OCI-LY1 (cell line): ENCODE results near the gene DLEC1.

ENCODE experiments used
- EZH2 ChIP-seq: fragments of 200-600 bp; sonication (generic), shearing (Covaris generic); IDR thresholded peaks from 2 replicates; pipeline ENCODE4 v1.8.0; 2017; ENCODE audit warnings: borderline replicate concordance, mixed run types, mild to moderate bottlenecking, antibody characterized with exemption, low read length, moderate library complexity, mixed read lengths
- TF ChIP-seq, protein P1 (sequence below): fragments of 200-600 bp; sonication (generic), shearing (Covaris generic); IDR thresholded peaks from 2 replicates; pipeline ENCODE4 v1.5.1; 2017; ENCODE audit warnings: mild to moderate bottlenecking, antibody characterized with exemption, low read length, moderate library complexity, mixed read lengths

DNA sequence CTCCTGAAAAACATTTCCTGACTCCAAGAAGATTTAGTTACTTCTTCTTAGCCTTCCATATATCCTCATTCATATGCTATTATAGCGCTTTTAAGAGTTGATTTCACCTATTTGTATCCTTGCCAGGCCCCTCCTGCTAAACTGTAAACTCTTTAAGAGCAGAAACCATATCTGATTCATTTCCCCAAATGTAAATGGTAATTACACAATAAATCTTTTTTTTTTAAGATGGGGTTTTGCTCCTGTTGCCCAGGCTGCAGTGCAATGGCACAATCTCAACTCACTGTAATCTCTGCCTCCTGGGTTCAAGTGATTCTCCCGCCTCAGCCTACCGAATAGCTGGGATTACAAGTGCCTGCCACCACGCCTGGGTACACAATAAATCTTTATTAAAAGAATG lies 4.5 kb downstream of the DLEC1 start:
- TF ChIP-seq, protein P1, sequence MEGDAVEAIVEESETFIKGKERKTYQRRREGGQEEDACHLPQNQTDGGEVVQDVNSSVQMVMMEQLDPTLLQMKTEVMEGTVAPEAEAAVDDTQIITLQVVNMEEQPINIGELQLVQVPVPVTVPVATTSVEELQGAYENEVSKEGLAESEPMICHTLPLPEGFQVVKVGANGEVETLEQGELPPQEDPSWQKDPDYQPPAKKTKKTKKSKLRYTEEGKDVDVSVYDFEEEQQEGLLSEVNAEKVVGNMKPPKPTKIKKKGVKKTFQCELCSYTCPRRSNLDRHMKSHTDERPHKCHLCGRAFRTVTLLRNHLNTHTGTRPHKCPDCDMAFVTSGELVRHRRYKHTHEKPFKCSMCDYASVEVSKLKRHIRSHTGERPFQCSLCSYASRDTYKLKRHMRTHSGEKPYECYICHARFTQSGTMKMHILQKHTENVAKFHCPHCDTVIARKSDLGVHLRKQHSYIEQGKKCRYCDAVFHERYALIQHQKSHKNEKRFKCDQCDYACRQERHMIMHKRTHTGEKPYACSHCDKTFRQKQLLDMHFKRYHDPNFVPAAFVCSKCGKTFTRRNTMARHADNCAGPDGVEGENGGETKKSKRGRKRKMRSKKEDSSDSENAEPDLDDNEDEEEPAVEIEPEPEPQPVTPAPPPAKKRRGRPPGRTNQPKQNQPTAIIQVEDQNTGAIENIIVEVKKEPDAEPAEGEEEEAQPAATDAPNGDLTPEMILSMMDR = no peak
- no peak for TF ChIP-seq EZH2
